Peyer's patch (tissue), 4 donors: ENCODE data around the gene CTDSPL.

Experiments
- POLR2A ChIP-seq, 2 donors: fragments of 450-650 bp; IDR thresholded peaks; one replicate each; pipeline ENCODE4 v1.5.1; 2017; ENCODE audit warnings: antibody characterized with exemption in 2 of 2, mild to moderate bottlenecking in 2 of 2, moderate library complexity in 2 of 2
- TF ChIP-seq, protein P1 (sequence below), 6 experiments: fragments of 450-650 bp in 4 of 6; fragments of 200-600 bp in 2 of 6; sonication (generic) in 1 of 6; IDR thresholded peaks; one replicate each; pipeline ENCODE4 v1.5.1; 2017 to 2019; ENCODE audit warnings: antibody characterized with exemption in 6 of 6, mild to moderate bottlenecking in 3 of 6, moderate library complexity in 1 of 6

DNA sequence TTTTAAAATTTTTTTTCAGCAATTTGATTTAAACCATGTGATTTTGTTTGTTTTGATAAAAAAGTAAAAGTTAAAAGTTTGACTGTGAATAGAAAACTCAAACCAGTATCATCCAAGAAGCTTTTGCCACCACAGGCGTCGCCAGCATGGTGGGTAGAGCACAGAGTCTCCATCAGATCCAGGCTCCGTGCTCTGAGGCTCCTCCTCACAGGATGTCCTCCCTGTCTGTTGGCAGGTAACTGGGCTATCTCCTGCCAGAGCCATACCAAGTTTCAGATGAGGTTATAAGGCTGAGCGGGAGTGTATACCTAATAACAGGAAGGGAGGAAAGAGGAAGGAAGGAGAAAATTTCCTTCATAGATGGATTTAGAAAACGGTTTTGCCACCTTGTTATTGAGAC is 28.8 kb downstream of the CTDSPL start:
- TF ChIP-seq, protein P1, sequence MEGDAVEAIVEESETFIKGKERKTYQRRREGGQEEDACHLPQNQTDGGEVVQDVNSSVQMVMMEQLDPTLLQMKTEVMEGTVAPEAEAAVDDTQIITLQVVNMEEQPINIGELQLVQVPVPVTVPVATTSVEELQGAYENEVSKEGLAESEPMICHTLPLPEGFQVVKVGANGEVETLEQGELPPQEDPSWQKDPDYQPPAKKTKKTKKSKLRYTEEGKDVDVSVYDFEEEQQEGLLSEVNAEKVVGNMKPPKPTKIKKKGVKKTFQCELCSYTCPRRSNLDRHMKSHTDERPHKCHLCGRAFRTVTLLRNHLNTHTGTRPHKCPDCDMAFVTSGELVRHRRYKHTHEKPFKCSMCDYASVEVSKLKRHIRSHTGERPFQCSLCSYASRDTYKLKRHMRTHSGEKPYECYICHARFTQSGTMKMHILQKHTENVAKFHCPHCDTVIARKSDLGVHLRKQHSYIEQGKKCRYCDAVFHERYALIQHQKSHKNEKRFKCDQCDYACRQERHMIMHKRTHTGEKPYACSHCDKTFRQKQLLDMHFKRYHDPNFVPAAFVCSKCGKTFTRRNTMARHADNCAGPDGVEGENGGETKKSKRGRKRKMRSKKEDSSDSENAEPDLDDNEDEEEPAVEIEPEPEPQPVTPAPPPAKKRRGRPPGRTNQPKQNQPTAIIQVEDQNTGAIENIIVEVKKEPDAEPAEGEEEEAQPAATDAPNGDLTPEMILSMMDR (IDR thresholded peaks at IDR 0.05): no peak
- no peak for TF ChIP-seq POLR2A (IDR thresholded peaks at IDR 0.05)
